ENCODE data around the gene ATF2.

DNA sequence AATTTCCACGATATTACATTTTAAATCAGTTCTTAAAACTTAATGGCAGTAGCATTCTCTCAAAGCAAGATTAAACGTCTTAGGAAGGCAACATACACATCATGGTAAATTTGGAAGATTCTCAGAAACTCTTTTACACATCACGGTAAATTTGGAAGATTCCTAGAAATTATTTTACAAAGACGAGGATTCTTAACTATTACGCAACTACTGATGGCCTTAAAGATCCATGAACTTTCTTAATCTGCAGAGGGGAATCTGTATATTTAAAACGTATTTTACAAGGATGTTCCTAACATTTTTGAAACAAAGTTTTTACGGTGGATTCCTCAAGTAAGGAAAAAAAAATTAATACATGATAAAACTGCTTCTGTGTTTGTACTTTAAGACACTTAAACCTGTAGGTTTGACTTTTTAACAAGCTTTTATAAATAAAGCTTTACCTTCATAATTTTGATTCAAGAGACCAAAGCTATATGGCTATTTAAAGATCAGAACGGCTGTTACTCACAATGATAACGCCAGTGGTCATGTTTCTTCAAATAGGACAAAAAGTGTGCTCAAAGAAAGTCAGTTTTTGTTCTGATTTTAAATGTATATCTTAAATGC is 1.7 kb downstream of the ATF2 start:
- no peak for TF ChIP-seq POLR2A (IDR thresholded peaks at IDR 0.05)
- TF ChIP-seq, protein P1, sequence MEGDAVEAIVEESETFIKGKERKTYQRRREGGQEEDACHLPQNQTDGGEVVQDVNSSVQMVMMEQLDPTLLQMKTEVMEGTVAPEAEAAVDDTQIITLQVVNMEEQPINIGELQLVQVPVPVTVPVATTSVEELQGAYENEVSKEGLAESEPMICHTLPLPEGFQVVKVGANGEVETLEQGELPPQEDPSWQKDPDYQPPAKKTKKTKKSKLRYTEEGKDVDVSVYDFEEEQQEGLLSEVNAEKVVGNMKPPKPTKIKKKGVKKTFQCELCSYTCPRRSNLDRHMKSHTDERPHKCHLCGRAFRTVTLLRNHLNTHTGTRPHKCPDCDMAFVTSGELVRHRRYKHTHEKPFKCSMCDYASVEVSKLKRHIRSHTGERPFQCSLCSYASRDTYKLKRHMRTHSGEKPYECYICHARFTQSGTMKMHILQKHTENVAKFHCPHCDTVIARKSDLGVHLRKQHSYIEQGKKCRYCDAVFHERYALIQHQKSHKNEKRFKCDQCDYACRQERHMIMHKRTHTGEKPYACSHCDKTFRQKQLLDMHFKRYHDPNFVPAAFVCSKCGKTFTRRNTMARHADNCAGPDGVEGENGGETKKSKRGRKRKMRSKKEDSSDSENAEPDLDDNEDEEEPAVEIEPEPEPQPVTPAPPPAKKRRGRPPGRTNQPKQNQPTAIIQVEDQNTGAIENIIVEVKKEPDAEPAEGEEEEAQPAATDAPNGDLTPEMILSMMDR (IDR thresholded peaks at IDR 0.05): no peak

Data from heart left ventricle (tissue), 13 donors.